HEK293 (cell line): ENCODE data around the gene GTPBP6.

ENCODE experiments used
- CTCF ChIA-PET: fragments of 350-600 bp; formaldehyde crosslinking; extraction: SDS; loops from one replicate; lab custom pipeline; 2021; ENCODE audit warnings: antibody characterized with exemption; lab: Yijun Ruan, JAX
- POLR2A ChIA-PET: fragments of 300-600 bp; formaldehyde crosslinking; extraction: SDS; loops from one replicate; lab custom pipeline; 2020; ENCODE audit warnings: antibody characterized with exemption, inconsistent platforms; lab: Yijun Ruan, JAX
- H3K27ac ChIP-seq: fragments of 200-500 bp; sonication (Bioruptor generic); 2 replicates; pipeline ENCODE4 v1.5.1; 2014; ENCODE audit warnings: low read depth, low read length, control low read depth, inconsistent platforms; ENCODE audit errors: extremely low read depth
- H3K36me3 ChIP-seq, 2 experiments: fragments of 200-500 bp in 1 of 2; sonication (Bioruptor generic) in 1 of 2; 1 replicate in 1 of 2; 2 replicates in 1 of 2; pipeline ENCODE4 v1.5.1; 2014 to 2017; ENCODE audit warnings: inconsistent platforms in 2 of 2, low read length in 2 of 2; ENCODE audit not compliant: control insufficient read depth in 2 of 2, insufficient read depth in 1 of 2
- H3K4me1 ChIP-seq: fragments of 200-500 bp; sonication (Bioruptor generic); 2 replicates; pipeline ENCODE4 v1.5.1; 2014; ENCODE audit warnings: mild to moderate bottlenecking, low read length, inconsistent platforms; ENCODE audit not compliant: control insufficient read depth, insufficient read depth
- H3K4me3 ChIP-seq: 2 replicates; pipeline ENCODE4 v1.5.1; 2011; ENCODE audit warnings: low read depth, mild to moderate bottlenecking, control low read depth, low read length, moderate library complexity
- H3K9me3 ChIP-seq: fragments of 200-500 bp; sonication (Bioruptor generic); 2 replicates; pipeline ENCODE4 v1.5.1; 2014; ENCODE audit warnings: low read depth, low read length, inconsistent platforms; ENCODE audit not compliant: control insufficient read depth, insufficient read depth
- BCL11A ChIP-seq: fragments of 450-650 bp; formaldehyde crosslinking; IDR thresholded peaks from 2 replicates; pipeline ENCODE4 v1.5.1; 2016; ENCODE audit warnings: low read depth, missing biosample characterization, missing genetic modification characterization
- CTCF ChIP-seq: fragments of 450-650 bp; formaldehyde crosslinking; IDR thresholded peaks from 2 replicates; pipeline ENCODE4 v1.5.1; 2016; ENCODE audit warnings: missing biosample characterization, missing genetic modification characterization
- GLI2 ChIP-seq: fragments of 450-650 bp; formaldehyde crosslinking; IDR thresholded peaks from 2 replicates; pipeline ENCODE4; 2017; ENCODE audit warnings: missing biosample characterization, missing genetic modification characterization, low read depth, borderline replicate concordance
- KLF8 ChIP-seq: fragments of 450-650 bp; formaldehyde crosslinking; IDR thresholded peaks from 2 replicates; pipeline ENCODE4 v1.5.1; 2016; ENCODE audit warnings: missing biosample characterization, missing genetic modification characterization
- WT1 ChIP-seq: fragments of 450-650 bp; formaldehyde crosslinking; IDR thresholded peaks from 2 replicates; pipeline ENCODE4 v1.5.1; 2016; ENCODE audit warnings: missing biosample characterization, missing genetic modification characterization
- ZBTB21 ChIP-seq: fragments of 450-650 bp; formaldehyde crosslinking; IDR thresholded peaks from 2 replicates; pipeline ENCODE4 v1.5.1; 2017; ENCODE audit warnings: missing biosample characterization, missing genetic modification characterization
- ZBTB8A ChIP-seq: fragments of 450-650 bp; formaldehyde crosslinking; IDR thresholded peaks from 2 replicates; pipeline ENCODE4 v1.5.1; 2016; ENCODE audit warnings: missing biosample characterization, missing genetic modification characterization
- ZNF132 ChIP-seq: fragments of 450-650 bp; formaldehyde crosslinking; IDR thresholded peaks from 2 replicates; pipeline ENCODE4 v1.5.1; 2017; ENCODE audit warnings: missing biosample characterization, missing genetic modification characterization, borderline replicate concordance
- ZNF174 ChIP-seq: fragments of 450-650 bp; formaldehyde crosslinking; IDR thresholded peaks from 2 replicates; pipeline ENCODE4 v1.5.0; 2017; ENCODE audit warnings: missing biosample characterization, mild to moderate bottlenecking, missing genetic modification characterization
- ZNF26 ChIP-seq: fragments of 450-650 bp; formaldehyde crosslinking; IDR thresholded peaks from 2 replicates; pipeline ENCODE4 v1.5.1; 2016; ENCODE audit warnings: missing biosample characterization, missing genetic modification characterization
- ZNF335 ChIP-seq: fragments of 450-650 bp; formaldehyde crosslinking; conservative IDR thresholded peaks from 2 replicates; pipeline ENCODE4 v1.5.1; 2016; ENCODE audit warnings: missing biosample characterization, missing genetic modification characterization
- ZNF398 ChIP-seq: fragments of 450-650 bp; formaldehyde crosslinking; IDR thresholded peaks from 2 replicates; pipeline ENCODE4 v1.5.1; 2017; ENCODE audit warnings: missing biosample characterization, missing genetic modification characterization
- ZNF530 ChIP-seq: fragments of 450-650 bp; formaldehyde crosslinking; IDR thresholded peaks from 2 replicates; pipeline ENCODE4 v1.5.1; 2016; ENCODE audit warnings: low read depth, missing biosample characterization, missing genetic modification characterization
- ZNF548 ChIP-seq: fragments of 450-650 bp; formaldehyde crosslinking; IDR thresholded peaks from 2 replicates; pipeline ENCODE4 v1.5.1; 2016; ENCODE audit warnings: missing biosample characterization, missing genetic modification characterization
- ZNF600 ChIP-seq: fragments of 450-650 bp; formaldehyde crosslinking; IDR thresholded peaks from 2 replicates; pipeline ENCODE4 v1.5.1; 2016; ENCODE audit warnings: missing biosample characterization, missing genetic modification characterization
- ZNF624 ChIP-seq: fragments of 450-650 bp; formaldehyde crosslinking; IDR thresholded peaks from 2 replicates; pipeline ENCODE4 v1.5.1; 2017; ENCODE audit warnings: missing biosample characterization, missing genetic modification characterization
- ZNF660 ChIP-seq: fragments of 450-650 bp; IDR thresholded peaks from 2 replicates; pipeline ENCODE4 v1.5.1; 2018; ENCODE audit warnings: missing biosample characterization, mild to moderate bottlenecking, missing genetic modification characterization
- ZSCAN23 ChIP-seq: fragments of 450-650 bp; formaldehyde crosslinking; IDR thresholded peaks from 2 replicates; pipeline ENCODE4 v1.5.1; 2016; ENCODE audit warnings: missing biosample characterization, missing genetic modification characterization

Gene GTPBP6

GRCh38 chrX:340121-340520 is 21.5 kb upstream of the GTPBP6 start:
- H3K36me3 ChIP-seq, result peaks cover 0 to 37% of the 10 kb centered on the region in 2 experiments; a peak in 1 of 3 replicates

GRCh38 chrX:338836-339400 is 20.3 kb upstream of the GTPBP6 start:
- POLR2A ChIA-PET, result no interaction called here
- Histone ChIP-seq H3K36me3 (peaks cover 0 to 31% of the 10 kb centered on the region in 2 experiments; a peak in 1 of 3 replicates), H3K4me3 (no peak overlapping the region), H3K27ac (no peak overlapping the region), H3K4me1 (no peaks in the 10 kb centered on the region), H3K9me3 (no peaks in the 10 kb centered on the region)
- TF ChIP-seq ZSCAN23, result no peak
- no peak for TF ChIP-seq GLI2 (tag by site-specific recombination)
- TF ChIP-seq ZNF600 (tag by site-specific recombination), result no peak
- no peak for TF ChIP-seq ZNF26 (tag by site-specific recombination)
- TF ChIP-seq CTCF (tag by site-specific recombination), result no peak
- TF ChIP-seq KLF8, result no peak
- CTCF ChIA-PET, result no interaction called here

More at GRCh38 chrX:340121-340520, 21.5 kb upstream of the GTPBP6 start:
- ChIA-PET POLR2A (no interaction called here), CTCF (no interaction called here)
- H3K9me3 ChIP-seq, result no peaks in the 10 kb centered on the region
- TF ChIP-seq ZBTB8A (tag by site-specific recombination) (no peak), ZNF624 (tag by site-specific recombination) (no peak), ZNF548 (tag by site-specific recombination) (no peak), ZNF530 (tag by site-specific recombination) (no peak), WT1 (tag by site-specific recombination) (no peak), ZNF660 (no peak), ZBTB21 (tag by site-specific recombination) (no peak), ZNF335 (tag by site-specific recombination) (no peak), ZNF174 (tag by site-specific recombination) (no peak), ZNF132 (tag by site-specific recombination) (no peak), BCL11A (tag by site-specific recombination) (no peak), ZNF398 (tag by site-specific recombination) (no peak)
- H3K27ac ChIP-seq, result no peak overlapping the region
- H3K4me1 ChIP-seq, result no peaks in the 10 kb centered on the region
- no peak overlapping the region for H3K4me3 ChIP-seq
